Natural killer cell (primary cell): ENCODE measurements around the gene ZBTB5. TPM values are rescaled to one million over a fixed set of nuclear protein-coding genes. Genes with fewer than 3 reads are reported as not detected.

Experiments used
- ATAC-seq, 3 donors: fragments of 150-1000 bp in 2 of 3; fragments of 200-7000 bp in 1 of 3; cut with Tn5 transposase; 1 replicate in 1 of 3; 2 replicates in 2 of 3; pipeline ENCODE4 v1.10.0; 2021; ENCODE audit warnings: mild to moderate bottlenecking in 2 of 3, moderate library complexity in 2 of 3
- DNase-seq, 2 donors: peaks; one replicate each; pipeline versions ENCODE4 v3.0.0 to v3.0.0-alpha.2; 2013 to 2021; ENCODE audit warnings: mixed read lengths in 1 of 2
- H3K27ac ChIP-seq: one replicate; pipeline ENCODE4 v1.5.1; 2013; ENCODE audit warnings: mild to moderate bottlenecking, low read length
- H3K27me3 ChIP-seq: one replicate; pipeline ENCODE4 v1.6.1; 2013; ENCODE audit warnings: low read length; ENCODE audit not compliant: control insufficient read depth, insufficient read depth
- H3K36me3 ChIP-seq: one replicate; pipeline ENCODE4 v1.6.1; 2013; ENCODE audit warnings: low read length; ENCODE audit not compliant: control insufficient read depth, insufficient read depth
- H3K4me1 ChIP-seq: one replicate; pipeline ENCODE4 v1.6.1; 2013; ENCODE audit warnings: low read length; ENCODE audit not compliant: control insufficient read depth, insufficient read depth
- H3K4me3 ChIP-seq: one replicate; pipeline ENCODE4 v1.5.1; 2013; ENCODE audit warnings: low read length
- H3K9me3 ChIP-seq: one replicate; pipeline ENCODE4 v1.6.1; 2013; ENCODE audit warnings: low read length; ENCODE audit not compliant: control insufficient read depth, insufficient read depth
- H3K27ac Mint-ChIP-seq, 2 donors: one replicate each; pipeline ENCODE4 v1.8.0; 2022; ENCODE audit warnings: mild to moderate bottlenecking in 2 of 2, mixed read lengths in 2 of 2, moderate library complexity in 1 of 2
- H3K27me3 Mint-ChIP-seq, 2 donors: one replicate each; pipeline ENCODE4 v1.8.0; 2022; ENCODE audit warnings: low read depth in 2 of 2, mixed read lengths in 2 of 2
- H3K36me3 Mint-ChIP-seq: one replicate; pipeline ENCODE4 v1.8.0; 2022; ENCODE audit warnings: mixed read lengths
- H3K4me1 Mint-ChIP-seq, 2 donors: one replicate each; pipeline ENCODE4 v1.8.0; 2022; ENCODE audit warnings: mixed read lengths in 2 of 2
- H3K4me3 Mint-ChIP-seq: one replicate; pipeline ENCODE4 v1.8.0; 2022; ENCODE audit warnings: mild to moderate bottlenecking, moderate library complexity, mixed read lengths
- H3K9me3 Mint-ChIP-seq, 2 donors: one replicate each; pipeline ENCODE4 v1.8.0; 2022; ENCODE audit warnings: mixed read lengths in 2 of 2
- WGBS: methylation state at CpG from one replicate; pipeline ENCODE4 v1.1.7; 2013; ENCODE audit warnings: missing lambda C conversion rate; ENCODE audit not compliant: insufficient coverage; 5-methylcytosine and 5-hydroxymethylcytosine counted together
- intact Hi-C: fragments of 100-400 bp; cut with micrococcal nuclease; formaldehyde crosslinking; loops from one replicate; pipeline ENCODE4 v1.14.2; 2022
- total RNA-seq, 4 donors: library from RNA; stranded (reverse); fragments of 120-200 nt in 1 of 4; gene quantifications; one replicate each; pipeline versions ENCODE4 v1.2.3 to v1.2.4, GENCODE V29; 2013 to 2022
- TF ChIP-seq, protein P1 (sequence below): fragments of 200-600 bp; IDR thresholded peaks from one replicate; pipeline ENCODE4 v1.8.0; 2022; ENCODE audit warnings: antibody characterized with exemption

ZBTB5 gene
- total RNA-seq, 3 donors from 2014 or later (not counting 1 experiment from before 2014, with no cell fraction given), result 12.6 to 14.2 (median 13.3) TPM

DNA sequence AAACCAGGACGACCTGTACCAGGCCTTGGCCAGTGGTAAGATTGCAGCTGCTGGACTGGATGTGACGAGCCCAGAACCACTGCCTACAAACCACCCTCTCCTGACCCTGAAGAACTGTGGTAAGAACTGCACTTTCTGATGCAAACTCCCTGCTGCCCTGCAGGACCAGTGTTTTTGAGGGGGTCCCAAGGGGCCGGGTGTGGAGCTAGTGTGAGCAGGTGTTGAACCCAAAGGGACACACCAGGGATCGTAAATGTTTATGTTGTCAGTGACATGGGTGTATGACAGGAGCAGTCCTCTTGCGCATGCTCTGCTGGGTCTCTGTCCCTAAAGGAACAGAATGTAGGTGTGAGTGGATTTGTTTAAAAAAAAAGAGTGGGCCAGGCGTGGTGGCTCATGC, 33.2 kb downstream of the ZBTB5 start:
- Mint-ChIP-seq H3K4me3 (no peak overlapping the region), H3K27ac (peak overlapping the region in 1 of 2 donors; percentile 86)
- TF ChIP-seq, protein P1, sequence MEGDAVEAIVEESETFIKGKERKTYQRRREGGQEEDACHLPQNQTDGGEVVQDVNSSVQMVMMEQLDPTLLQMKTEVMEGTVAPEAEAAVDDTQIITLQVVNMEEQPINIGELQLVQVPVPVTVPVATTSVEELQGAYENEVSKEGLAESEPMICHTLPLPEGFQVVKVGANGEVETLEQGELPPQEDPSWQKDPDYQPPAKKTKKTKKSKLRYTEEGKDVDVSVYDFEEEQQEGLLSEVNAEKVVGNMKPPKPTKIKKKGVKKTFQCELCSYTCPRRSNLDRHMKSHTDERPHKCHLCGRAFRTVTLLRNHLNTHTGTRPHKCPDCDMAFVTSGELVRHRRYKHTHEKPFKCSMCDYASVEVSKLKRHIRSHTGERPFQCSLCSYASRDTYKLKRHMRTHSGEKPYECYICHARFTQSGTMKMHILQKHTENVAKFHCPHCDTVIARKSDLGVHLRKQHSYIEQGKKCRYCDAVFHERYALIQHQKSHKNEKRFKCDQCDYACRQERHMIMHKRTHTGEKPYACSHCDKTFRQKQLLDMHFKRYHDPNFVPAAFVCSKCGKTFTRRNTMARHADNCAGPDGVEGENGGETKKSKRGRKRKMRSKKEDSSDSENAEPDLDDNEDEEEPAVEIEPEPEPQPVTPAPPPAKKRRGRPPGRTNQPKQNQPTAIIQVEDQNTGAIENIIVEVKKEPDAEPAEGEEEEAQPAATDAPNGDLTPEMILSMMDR, result no peak

DNA sequence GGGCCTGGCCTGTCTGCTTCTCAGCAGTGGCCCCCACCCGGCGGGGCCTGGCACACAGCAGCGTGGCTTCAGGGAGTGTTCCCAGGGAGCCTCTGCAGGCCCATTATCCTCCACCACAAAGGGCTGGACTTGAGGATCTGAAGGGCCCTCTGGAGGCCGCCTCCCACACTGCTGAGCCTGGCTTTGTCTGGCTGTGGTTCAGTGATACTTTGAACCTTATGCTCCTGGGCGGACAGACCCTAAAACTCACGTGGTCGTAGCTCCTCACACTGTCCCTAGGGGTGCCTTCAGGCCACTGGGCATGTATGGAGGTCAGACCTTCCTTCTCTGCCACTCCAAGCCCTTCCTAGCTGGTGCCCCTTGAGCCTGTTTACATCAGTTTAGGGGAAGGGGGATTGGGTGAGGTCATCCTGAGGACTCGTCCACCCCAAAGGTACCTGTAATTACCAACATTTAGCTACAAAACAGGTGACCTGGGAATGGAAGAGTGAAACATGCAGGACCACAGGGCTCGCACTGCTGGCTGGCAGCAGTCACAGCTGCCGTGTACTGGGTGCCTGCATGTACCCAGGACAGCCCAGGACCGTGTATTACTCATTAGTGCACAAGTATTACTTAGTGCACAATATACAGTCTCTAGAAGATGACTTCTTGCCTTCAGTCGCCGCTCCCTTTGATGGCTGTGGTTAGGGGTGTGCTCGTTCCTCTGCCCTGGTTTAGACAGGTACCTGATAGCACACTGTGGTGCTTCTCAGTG, 34.2 kb downstream of the ZBTB5 start:
- H3K9me3 Mint-ChIP-seq, result no peaks in the 10 kb centered on the region
- intact Hi-C loops, result no loop called here
- Histone ChIP-seq H3K4me1 (peaks cover 9% of the 10 kb centered on the region), H3K27me3 (no peaks in the 10 kb centered on the region), H3K4me3 (no peak overlapping the region), H3K36me3 (peaks cover 31% of the 10 kb centered on the region), H3K27ac (no peak overlapping the region), H3K9me3 (no peaks in the 10 kb centered on the region)
- WGBS, result 91% methylated on average over 13 of the region's 14 CpGs
- ATAC-seq (no peak), DNase-seq (no peak)
- H3K4me1 Mint-ChIP-seq, result peaks cover 5 to 7% of the 10 kb centered on the region in 2 donors
- no peaks in the 10 kb centered on the region for H3K27me3 Mint-ChIP-seq
- no peak overlapping the region for H3K27ac Mint-ChIP-seq
- TF ChIP-seq, protein P1, result no peak
- no peak overlapping the region for H3K4me3 Mint-ChIP-seq
- H3K36me3 Mint-ChIP-seq, result no peaks in the 10 kb centered on the region

More for the DNA sequence above, 33.2 kb downstream of the ZBTB5 start:
- H3K9me3 ChIP-seq, result no peaks in the 10 kb centered on the region
- intact Hi-C loops, result no loop called here
- peaks cover 39% of the 10 kb centered on the region for H3K36me3 ChIP-seq
- WGBS, result 88% methylated on average over 6 of the region's 6 CpGs
- peaks cover 9% of the 10 kb centered on the region for H3K4me1 ChIP-seq
- H3K27me3 Mint-ChIP-seq, result no peaks in the 10 kb centered on the region
- peaks cover 5 to 7% of the 10 kb centered on the region in 2 donors for H3K4me1 Mint-ChIP-seq
- H3K27me3 ChIP-seq, result no peaks in the 10 kb centered on the region
- no peak for DNase-seq
- H3K36me3 Mint-ChIP-seq, result no peaks in the 10 kb centered on the region
- ATAC-seq, result no peak
- no peak overlapping the region for H3K27ac ChIP-seq
- no peaks in the 10 kb centered on the region for H3K9me3 Mint-ChIP-seq
- H3K4me3 ChIP-seq, result no peak overlapping the region

DNA sequence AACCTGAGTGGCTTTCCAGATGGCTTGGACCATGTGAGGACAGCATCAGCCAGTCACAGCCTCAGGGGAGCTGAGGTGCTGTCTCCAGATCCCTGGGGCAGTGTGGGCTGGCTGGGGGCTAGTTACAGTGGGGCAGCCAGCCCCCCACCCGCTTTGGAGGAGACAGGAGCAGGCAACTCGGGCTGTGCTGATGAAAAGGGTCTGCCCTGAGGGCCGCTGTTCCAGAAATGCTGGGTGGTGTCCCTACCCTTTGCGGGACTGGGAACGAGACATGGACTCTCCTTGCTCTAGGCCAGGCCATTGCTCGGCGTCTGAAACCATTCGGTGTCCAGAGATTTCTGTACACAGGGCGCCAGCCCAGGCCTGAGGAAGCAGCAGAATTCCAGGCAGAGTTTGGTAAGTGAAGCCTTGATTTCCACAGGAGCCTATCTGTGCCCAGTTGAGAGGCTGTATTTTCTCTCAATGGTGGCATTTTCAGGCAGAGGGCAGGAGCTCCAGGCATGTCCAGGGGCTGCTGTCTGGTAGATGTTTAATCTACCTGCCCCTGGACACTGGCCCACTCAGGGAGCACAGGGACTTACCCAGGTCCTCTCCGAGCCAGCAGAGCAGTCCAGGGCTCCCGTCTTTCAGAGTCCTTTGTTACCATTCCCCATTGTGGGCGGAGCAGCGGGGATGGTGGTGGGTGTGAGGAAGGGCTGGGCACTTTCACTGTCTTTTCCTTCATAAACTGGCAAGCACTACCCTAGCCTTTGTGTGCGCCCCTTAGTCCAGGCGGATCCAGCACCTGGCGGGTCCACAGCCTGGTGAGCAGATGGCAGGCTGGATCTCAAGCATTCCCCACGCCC, 35.6 kb downstream of the ZBTB5 start:
- WGBS, result 96% methylated on average over 17 of the region's 17 CpGs
- H3K4me3 ChIP-seq, result no peak overlapping the region
- no peaks in the 10 kb centered on the region for H3K27me3 ChIP-seq
- peaks cover 9% of the 10 kb centered on the region for H3K4me1 ChIP-seq
- H3K27ac Mint-ChIP-seq, result no peak overlapping the region
- no peaks in the 10 kb centered on the region for H3K9me3 Mint-ChIP-seq
- no peak overlapping the region for H3K27ac ChIP-seq
- H3K4me1 Mint-ChIP-seq, result peaks cover 5 to 7% of the 10 kb centered on the region in 2 donors
- no peak overlapping the region for H3K4me3 Mint-ChIP-seq
- peaks cover 31% of the 10 kb centered on the region for H3K36me3 ChIP-seq
- H3K9me3 ChIP-seq, result no peaks in the 10 kb centered on the region
- intact Hi-C loops, result no loop called here
- DNase-seq (no peak), ATAC-seq (no peak)
- no peaks in the 10 kb centered on the region for H3K27me3 Mint-ChIP-seq
- TF ChIP-seq, protein P1, result no peak
- no peaks in the 10 kb centered on the region for H3K36me3 Mint-ChIP-seq
